Measurements from ENCODE around the gene ZNF140.

The ZNF140 gene
- total RNA-seq = 13.3 to 43.3 reads per million in 2 donors

- DNase-seq = peak; percentile 88
Measured at GRCh38 chr12:133080368-133081158, at the start of gene ZNF140. ZNF140 (plus strand) TSS chr12:133080923; CDS start chr12:133081321, 398 bp downstream.

- peak; percentile 94 for DNase-seq
Measured at GRCh38 chr12:133037207-133038005, 43.3 kb upstream of the ZNF140 start, which contains the start of gene ZNF84. ZNF84 (plus strand) TSS chr12:133037509; CDS start chr12:133041468, 3,959 bp downstream.

DNA sequence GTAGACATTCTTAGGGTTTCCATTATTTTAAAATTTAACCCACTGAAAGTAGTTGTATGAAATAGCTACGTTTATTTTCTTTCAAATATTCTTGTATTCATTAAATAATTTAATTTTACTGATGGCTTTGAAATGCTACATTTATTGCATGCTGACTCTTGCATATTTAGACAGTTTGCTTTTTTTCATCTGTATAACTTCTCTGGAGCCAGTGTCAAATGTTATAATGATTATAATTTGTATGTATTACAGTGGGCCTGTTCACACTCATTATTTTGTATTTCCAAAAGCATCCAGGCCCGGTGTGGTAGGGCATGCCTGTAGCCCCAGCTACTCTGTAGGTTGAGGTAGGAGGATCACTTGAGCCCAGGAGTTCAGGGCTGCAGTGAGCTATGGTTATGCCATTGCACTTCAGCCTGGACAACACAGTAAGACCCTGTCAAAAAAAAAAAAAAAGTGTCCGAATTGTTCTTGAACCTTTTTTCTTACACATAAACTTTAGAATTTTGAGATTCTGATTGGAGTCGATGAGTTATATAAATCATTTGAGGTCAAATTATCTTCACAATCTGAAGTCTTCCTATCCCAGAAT is 42.5 kb upstream of the ZNF140 start:
- DNase-seq = no peak

GRCh38 chr12:133046698-133047097 is 34.0 kb upstream of the ZNF140 start:
- DNase-seq = no peak

DNA sequence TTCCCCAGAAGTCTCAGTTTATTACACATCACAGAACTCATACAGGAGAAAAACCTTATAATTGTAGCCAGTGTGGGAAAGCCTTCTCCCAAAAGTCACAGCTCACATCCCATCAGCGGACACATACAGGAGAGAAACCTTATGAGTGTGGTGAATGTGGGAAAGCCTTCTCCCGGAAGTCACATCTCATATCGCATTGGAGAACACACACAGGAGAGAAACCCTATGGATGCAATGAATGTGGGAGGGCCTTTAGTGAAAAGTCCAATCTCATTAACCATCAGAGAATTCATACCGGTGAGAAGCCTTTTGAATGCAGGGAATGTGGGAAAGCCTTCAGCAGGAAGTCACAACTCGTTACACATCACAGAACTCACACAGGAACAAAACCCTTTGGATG is 23.3 kb upstream of the ZNF140 start:
- no peak for DNase-seq

DNA sequence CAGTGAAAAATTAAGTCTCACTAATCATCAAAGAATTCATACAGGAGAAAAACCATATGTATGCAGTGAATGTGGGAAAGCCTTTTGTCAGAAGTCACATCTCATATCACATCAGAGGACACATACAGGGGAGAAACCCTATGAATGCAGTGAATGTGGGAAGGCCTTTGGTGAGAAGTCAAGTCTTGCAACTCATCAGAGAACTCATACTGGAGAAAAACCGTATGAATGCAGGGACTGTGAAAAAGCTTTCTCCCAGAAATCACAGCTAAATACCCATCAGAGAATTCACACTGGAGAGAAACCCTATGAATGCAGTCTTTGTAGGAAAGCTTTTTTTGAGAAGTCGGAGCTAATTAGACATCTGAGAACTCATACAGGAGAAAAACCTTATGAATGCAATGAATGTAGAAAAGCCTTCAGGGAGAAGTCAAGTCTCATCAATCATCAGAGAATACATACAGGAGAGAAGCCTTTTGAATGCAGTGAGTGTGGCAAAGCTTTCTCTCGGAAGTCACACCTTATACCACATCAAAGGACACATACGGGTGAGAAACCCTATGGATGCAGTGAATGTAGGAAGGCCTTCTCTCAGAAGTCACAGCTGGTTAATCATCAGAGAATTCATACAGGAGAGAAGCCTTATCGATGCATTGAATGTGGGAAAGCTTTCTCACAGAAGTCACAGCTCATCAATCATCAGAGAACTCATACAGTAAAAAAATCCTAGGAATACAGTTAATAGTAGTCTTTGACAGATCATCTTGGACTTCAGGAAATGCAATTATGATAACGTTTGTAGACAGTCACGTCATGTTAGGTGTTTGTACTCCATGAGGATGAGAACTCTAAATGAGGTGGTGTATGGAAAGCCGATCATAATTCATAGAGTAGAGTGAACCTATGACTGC is 22.3 kb upstream of the ZNF140 start:
- no peak for DNase-seq

DNA sequence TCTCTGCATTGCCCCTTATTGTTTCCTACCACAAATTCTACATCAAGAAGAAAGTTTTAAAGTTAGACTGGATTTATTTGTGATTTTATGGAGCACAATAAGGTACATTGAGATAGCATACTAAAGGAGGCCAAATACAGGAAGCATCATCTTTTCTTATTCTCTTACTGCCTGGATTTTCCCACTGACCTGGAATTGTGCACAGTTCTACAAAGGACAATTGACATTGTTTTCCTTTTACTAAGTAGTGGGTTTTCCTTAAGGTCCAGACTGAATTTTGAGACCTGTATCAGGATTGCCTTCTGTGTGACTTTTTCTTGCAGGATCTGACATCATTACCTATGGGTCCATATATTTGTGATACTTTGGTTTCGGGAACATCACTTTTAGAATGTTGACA is 18.8 kb upstream of the ZNF140 start:
- DNase-seq = no peak

DNA sequence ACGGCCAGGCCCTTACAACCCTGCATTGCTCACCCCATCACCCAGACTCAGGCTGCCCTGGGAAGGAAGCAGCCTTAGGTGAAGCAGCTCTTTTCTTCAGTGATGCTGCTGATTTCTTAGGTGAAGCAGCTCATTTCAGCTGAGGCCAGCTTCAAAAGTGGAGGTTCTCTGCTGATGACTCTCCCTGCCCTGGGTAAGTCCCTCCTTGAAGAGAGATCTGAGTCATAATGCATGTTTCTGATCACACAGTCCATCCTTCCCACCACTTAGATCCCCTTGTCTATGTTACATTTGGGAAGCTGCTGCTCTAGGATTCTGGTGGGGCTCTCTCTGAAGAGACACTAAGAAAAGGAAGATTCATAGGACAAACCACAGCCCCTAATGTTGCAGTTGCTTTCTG is 17.2 kb upstream of the ZNF140 start:
- DNase-seq = no peak

- no peak for DNase-seq
Measured at GRCh38 chr12:133073836-133074235, 6.9 kb upstream of the ZNF140 start.

DNA sequence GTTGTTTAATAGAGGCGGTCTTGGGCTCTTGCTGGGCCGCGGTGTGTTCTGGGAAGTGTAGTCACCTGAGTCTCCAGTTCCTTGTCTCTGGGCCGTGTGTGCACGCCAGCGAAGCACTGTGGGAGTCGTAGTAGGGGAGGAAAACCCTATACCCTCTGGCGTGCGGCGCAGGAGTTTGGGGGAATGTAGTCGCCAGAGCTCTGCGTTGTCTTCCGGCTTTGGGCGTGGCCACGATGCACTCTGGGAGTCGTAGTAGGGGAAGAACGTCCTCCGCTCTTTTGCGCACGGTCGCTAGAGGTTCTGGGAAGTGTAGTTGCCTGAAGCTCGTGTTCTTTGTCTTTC is 726 bp upstream of the ZNF140 start:
- DNase-seq = peak; percentile 90

DNA sequence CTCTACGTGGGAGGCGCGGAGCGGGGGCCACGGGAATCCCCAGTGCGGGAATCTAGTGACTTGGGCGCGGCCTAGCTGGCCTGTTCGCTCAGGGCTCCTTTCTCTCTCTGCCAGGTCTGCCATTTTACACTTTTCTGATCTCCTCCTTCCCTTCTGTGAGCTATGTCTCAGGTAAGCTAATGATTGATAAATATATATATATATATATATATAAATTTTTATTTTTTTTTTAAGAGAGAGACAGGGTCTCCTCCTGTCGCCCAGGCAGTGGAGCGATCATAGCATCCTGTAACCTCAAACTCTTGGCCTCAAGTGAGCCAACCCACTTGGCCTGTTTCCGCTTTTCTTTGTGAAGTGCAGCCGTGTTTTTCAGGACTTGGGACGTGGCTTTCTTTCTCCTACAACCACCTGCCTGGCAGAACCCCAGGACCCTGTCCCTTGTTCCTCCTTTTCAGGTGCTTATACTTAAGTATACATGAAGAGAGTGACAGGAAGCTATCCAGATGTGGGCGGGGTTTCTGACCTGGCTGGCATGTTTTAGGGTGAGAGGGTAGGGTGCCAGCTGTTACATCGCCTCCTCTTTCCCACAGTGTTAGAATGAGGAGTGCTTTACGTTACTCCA is 547 bp downstream of the ZNF140 start:
- no peak for DNase-seq

DNA sequence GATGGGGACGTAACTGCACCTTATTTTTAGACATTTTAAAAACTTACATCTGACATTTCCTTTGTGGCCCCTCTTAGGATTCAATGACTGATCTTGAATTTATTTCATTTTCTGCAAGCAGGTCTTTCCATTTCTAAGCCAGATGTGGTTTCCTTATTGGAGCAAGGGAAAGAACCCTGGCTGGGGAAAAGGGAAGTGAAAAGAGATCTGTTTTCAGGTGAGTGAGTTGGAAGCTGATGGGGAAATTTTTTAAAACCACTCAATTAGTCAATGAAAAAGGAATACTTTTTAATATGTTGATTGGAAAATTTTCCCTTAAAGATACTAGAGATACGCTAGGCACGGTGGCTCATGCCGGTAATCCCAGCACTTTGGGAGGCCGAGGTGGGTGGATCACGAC is 2.6 kb downstream of the ZNF140 start:
- no peak for DNase-seq

GRCh38 chr12:133105620-133106019 is 24.9 kb downstream of the ZNF140 start:
- no peak for DNase-seq

DNA sequence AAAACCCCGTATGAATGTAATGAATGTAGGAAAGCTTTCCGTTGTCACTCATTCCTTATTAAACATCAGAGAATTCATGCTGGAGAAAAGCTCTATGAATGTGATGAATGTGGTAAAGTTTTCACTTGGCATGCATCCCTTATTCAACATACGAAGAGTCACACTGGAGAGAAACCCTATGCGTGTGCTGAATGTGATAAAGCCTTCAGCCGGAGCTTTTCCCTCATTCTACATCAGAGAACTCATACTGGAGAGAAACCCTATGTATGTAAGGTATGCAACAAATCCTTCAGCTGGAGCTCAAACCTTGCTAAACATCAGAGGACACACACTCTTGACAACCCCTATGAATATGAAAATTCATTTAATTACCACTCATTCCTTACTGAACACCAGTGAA is 25.5 kb downstream of the ZNF140 start:
- DNase-seq = no peak

GRCh38 chr12:133107121-133107520 is 26.4 kb downstream of the ZNF140 start:
- no peak for DNase-seq

DNA sequence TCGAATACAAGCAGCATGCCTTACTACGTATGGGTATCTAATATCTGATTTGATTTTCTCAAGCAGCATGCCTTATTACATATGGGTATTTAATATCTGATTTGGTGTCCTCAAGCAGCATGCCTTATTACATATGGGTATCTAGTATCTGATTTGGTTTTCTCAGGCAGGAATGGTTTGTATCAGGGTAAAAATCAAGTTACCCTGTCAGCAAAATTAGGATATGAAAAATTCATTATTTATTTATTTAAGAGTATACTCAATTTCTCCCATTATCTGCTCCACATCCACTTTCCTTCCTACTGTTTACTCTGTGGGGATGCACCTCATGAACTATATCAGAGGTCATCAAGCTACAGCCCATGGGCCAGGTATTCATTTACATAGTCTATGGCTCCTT is 27.4 kb downstream of the ZNF140 start:
- DNase-seq = no peak

GRCh38 chr12:133120385-133121191 is 39.9 kb downstream of the ZNF140 start:
- no peak for DNase-seq

DNA sequence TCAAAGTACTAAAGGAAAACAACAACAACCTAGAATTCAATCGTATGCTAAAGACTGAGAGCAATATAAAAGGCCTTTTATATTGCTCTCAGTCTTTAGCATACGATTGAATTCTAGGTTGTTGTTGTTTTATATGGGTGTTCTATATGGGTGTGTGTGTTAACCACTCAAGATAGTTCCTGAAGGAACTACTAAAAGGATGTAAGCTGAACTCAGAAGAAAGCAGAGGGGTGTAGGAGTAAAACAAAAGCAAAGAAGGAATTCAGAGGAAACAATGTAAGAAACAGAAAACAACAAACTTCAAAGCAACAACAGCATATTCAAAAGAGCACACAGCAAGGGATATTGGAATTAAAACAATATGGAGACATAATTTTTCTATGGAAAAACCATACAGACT is 44.0 kb downstream of the ZNF140 start:
- DNase-seq = no peak

DNA sequence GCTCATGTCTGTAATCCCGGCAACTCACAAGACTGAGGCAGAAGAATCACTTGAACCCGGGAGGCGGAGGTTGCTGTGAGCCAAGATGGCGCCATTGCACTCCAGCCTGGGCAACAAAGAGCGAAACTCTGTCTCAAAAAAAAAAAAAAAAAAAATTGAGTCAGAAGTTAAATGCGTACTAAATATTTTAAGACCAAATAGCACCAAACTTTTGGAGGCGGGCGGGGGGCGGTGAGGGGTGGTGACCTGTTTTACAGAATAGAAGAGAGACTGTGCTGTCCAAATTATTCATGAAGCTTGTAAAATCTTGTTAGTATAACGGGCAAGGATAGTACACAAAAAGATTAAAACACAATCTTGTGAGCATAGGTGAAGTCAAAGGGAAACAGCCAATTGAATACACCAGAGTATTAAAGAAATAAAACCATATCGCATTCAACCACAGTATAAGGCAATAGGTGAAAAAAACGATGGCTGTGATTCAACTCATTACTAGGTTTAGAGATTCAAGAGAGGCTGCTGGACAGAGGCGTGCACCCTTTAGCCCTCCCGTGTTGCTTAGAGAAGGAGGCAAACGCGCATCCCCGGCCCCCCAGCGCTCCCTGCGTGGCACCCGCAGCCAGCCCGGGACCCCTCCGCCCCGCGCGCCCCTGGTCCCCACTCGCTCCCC is 48.8 kb downstream of the ZNF140 start:
- DNase-seq = no peak

- DNase-seq = peak; percentile 96
Measured at GRCh38 chr12:133130038-133130807, 49.5 kb downstream of the ZNF140 start, which contains the start of the genes ZNF10 and ZNF891. ZNF10 (plus strand) TSS chr12:133130627; CDS start chr12:133144493, 13,866 bp downstream. ZNF891 (minus strand) TSS chr12:133130274; CDS start chr12:133121918, 8,356 bp downstream.

Data from T-helper 9 cell (primary cell).